ENCODE measurements around the gene CRELD2.

CRELD2 gene

GRCh38 chr22:49954991-49955580 is 36.7 kb downstream of the CRELD2 start:
- no peak for TF ChIP-seq CTCF (IDR thresholded peaks at IDR 0.05; ENCODE audit: borderline replicate concordance, insufficient read depth, low read depth, low read length)
- H3K4me3 ChIP-seq (ENCODE audit: low read depth, low read length): no peak overlapping the region

GRCh38 chr22:49955581-49956417 is 37.4 kb downstream of the CRELD2 start:
- H3K4me3 ChIP-seq (ENCODE audit: low read depth, low read length): no peak overlapping the region
- no peak for TF ChIP-seq CTCF (IDR thresholded peaks at IDR 0.05; ENCODE audit: borderline replicate concordance, insufficient read depth, low read depth, low read length)

GRCh38 chr22:49956418-49956770 is 38.0 kb downstream of the CRELD2 start:
- no peak for TF ChIP-seq CTCF (IDR thresholded peaks at IDR 0.05; ENCODE audit: borderline replicate concordance, insufficient read depth, low read depth, low read length)
- no peak overlapping the region for H3K4me3 ChIP-seq (ENCODE audit: low read depth, low read length)

- H3K4me3 ChIP-seq (ENCODE audit: low read depth, low read length): no peak overlapping the region
- no peak for TF ChIP-seq CTCF (IDR thresholded peaks at IDR 0.05; ENCODE audit: borderline replicate concordance, insufficient read depth, low read depth, low read length)
Measured at GRCh38 chr22:49956914-49957825, 38.7 kb downstream of the CRELD2 start.

- no peak for TF ChIP-seq CTCF (IDR thresholded peaks at IDR 0.05; ENCODE audit: borderline replicate concordance, insufficient read depth, low read depth, low read length)
- no peak overlapping the region for H3K4me3 ChIP-seq (ENCODE audit: low read depth, low read length)
Measured at GRCh38 chr22:49957826-49958365, 39.5 kb downstream of the CRELD2 start.

- TF ChIP-seq CTCF (IDR thresholded peaks at IDR 0.05; ENCODE audit: borderline replicate concordance, insufficient read depth, low read depth, low read length): no peak
- H3K4me3 ChIP-seq (ENCODE audit: low read depth, low read length): no peak overlapping the region
Measured at GRCh38 chr22:49958366-49958921, 40.0 kb downstream of the CRELD2 start.

Data from GM12875 (cell line).